Effector memory CD8-positive, alpha-beta T cell (primary cell): ENCODE measurements around the gene CHRNA3.

Experiments
- ATAC-seq: fragments of 150-1000 bp; cut with Tn5 transposase; replicated peaks from 2 replicates; pipeline ENCODE4 v1.10.0; 2021; ENCODE audit warnings: mild to moderate bottlenecking, moderate library complexity
- DNase-seq, 3 experiments: peaks; one replicate each; pipeline ENCODE4 v3.0.0; 2021
- H3K27ac Mint-ChIP-seq, 2 donors: one replicate each; pipeline ENCODE4 v1.8.0; 2022; ENCODE audit warnings: mild to moderate bottlenecking in 2 of 2, mixed read lengths in 2 of 2, moderate library complexity in 2 of 2
- H3K27me3 Mint-ChIP-seq, 2 donors: one replicate each; pipeline ENCODE4 v1.8.0; 2022; ENCODE audit warnings: mixed read lengths in 2 of 2
- H3K36me3 Mint-ChIP-seq: one replicate; pipeline ENCODE4 v1.8.0; 2022; ENCODE audit warnings: mild to moderate bottlenecking, moderate library complexity, mixed read lengths; ENCODE audit not compliant: insufficient read depth
- H3K4me1 Mint-ChIP-seq, 2 donors: one replicate each; pipeline ENCODE4 v1.8.0; 2022; ENCODE audit warnings: low read depth in 2 of 2, mixed read lengths in 2 of 2
- H3K4me3 Mint-ChIP-seq, 2 donors: one replicate each; pipeline ENCODE4 v1.8.0; 2022; ENCODE audit warnings: mild to moderate bottlenecking in 2 of 2, mixed read lengths in 2 of 2, moderate library complexity in 2 of 2
- H3K9me3 Mint-ChIP-seq, 2 donors: one replicate each; pipeline ENCODE4 v1.8.0; 2022; ENCODE audit warnings: mixed read lengths in 2 of 2

Gene CHRNA3

DNA sequence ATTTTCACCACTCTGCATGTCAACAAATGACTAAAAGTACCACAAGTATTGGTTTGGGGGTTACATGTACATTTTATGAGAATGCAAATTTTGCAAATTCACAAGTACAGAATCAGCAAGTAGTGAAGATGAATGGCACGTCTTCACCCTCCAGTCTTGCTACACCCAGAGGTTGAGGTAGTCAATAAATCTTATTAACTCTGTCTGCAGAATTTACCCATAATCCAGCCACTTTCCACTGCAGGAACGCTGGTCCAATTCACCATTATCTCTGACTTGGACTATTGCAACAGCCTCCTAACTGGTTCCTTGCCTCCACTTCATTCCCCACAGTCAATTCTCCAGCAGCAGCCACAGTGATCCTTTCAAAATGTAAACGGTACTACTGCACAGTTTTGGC is 70.0 kb downstream of the CHRNA3 start:
- Mint-ChIP-seq H3K36me3 (peaks cover 50% of the 10 kb centered on the region), H3K9me3 (no peaks in the 10 kb centered on the region), H3K27ac (no peak overlapping the region), H3K4me3 (no peak overlapping the region), H3K27me3 (no peaks in the 10 kb centered on the region), H3K4me1 (no peaks in the 10 kb centered on the region)
- DNase-seq (no peak), ATAC-seq (no peak)

DNA sequence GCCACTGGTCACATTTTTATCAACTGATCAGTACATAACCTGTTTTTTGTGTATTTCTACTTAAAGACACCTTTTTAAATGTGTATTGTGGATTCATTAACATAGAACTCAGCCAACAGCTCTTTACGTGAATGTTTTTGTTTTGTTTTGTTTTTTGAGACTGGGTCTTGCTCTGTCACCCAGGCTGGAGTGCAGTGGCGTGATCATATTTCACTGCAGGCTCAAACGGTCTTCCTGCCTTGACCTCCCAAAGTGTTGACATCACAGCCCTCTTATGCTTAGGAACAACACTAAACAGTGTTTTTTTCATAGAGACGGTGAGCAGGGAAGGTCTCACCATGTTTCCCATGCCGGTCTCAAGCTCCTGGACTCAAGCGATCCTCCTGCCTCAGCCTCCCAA is 70.6 kb downstream of the CHRNA3 start:
- no peaks in the 10 kb centered on the region for H3K4me1 Mint-ChIP-seq
- peaks cover 56% of the 10 kb centered on the region for H3K36me3 Mint-ChIP-seq
- no peak overlapping the region for H3K27ac Mint-ChIP-seq
- ATAC-seq (no peak), DNase-seq (no peak)
- no peaks in the 10 kb centered on the region for H3K27me3 Mint-ChIP-seq
- H3K4me3 Mint-ChIP-seq = no peak overlapping the region
- H3K9me3 Mint-ChIP-seq = no peaks in the 10 kb centered on the region
